Prostate gland (tissue), 2 donors: ENCODE results near the gene CD70. TPM values are rescaled to one million over a fixed set of nuclear protein-coding genes. Genes with fewer than 3 reads are reported as not detected.
"Not testable (repeated sequence)": the region's sequence is repeated elsewhere in the genome, so short reads cannot be mapped to it uniquely, and the experiment has no call there.

Experiments used
- DNase-seq: peaks from one replicate; pipeline ENCODE4 v3.0.0-alpha.2; 2019; ENCODE audit warnings: low spot score
- H3K27ac ChIP-seq, 2 donors: fragments of 200-600 bp; sonication (generic); 2 replicates each; pipeline ENCODE4 v1.5.1; 2017 to 2019
- H3K27me3 ChIP-seq: fragments of 200-600 bp; sonication (generic); replicated peaks from 2 replicates; pipeline ENCODE4 v1.5.1; 2019; ENCODE audit not compliant: insufficient read depth
- H3K36me3 ChIP-seq, 2 donors: fragments of 200-600 bp; sonication (generic); 1 replicate in 1 of 2; 2 replicates in 1 of 2; pipeline versions ENCODE4 v1.5.1 to v1.8.1; 2017 to 2019
- H3K4me1 ChIP-seq: fragments of 200-600 bp; sonication (generic); replicated peaks from 2 replicates; pipeline ENCODE4 v1.5.1; 2019
- H3K4me3 ChIP-seq, 2 donors: fragments of 200-600 bp; sonication (generic); 2 replicates each; pipeline ENCODE4 v1.5.1; 2017 to 2019
- H3K9me3 ChIP-seq: fragments of 200-600 bp; sonication (generic); 2 replicates; pipeline ENCODE4 v1.5.1; 2017
- POLR2A ChIP-seq: fragments of 450-650 bp; IDR thresholded peaks from one replicate; pipeline ENCODE4 v1.6.1; 2016; ENCODE audit warnings: antibody characterized with exemption, mild to moderate bottlenecking
- POLR2AphosphoS5 ChIP-seq: sonication (generic); formaldehyde crosslinking; IDR thresholded peaks from one replicate; pipeline ENCODE4 v1.6.1; 2017; ENCODE audit warnings: antibody characterized with exemption
- WGBS: methylation state at CpG from one replicate; pipeline ENCODE4 v1.1.5; 2018; 5-methylcytosine and 5-hydroxymethylcytosine counted together
- intact Hi-C: fragments of 100-400 bp; cut with DNase I; formaldehyde crosslinking; loops from one replicate; pipeline ENCODE4 v1.14.2; 2022
- total RNA-seq, 2 donors: library from RNA; depleted of rRNA; stranded (reverse); fragments of >200 nt; gene quantifications; one replicate each; pipeline ENCODE4 v1.1.0, GENCODE V29; 2016
- TF ChIP-seq, protein P1 (sequence below), 4 experiments: fragments of 200-600 bp in 2 of 4; fragments of 450-650 bp in 2 of 4; sonication (generic) in 2 of 4; IDR thresholded peaks; 1 replicate in 3 of 4; 2 replicates in 1 of 4; pipeline ENCODE4 v1.5.1; 2016 to 2019; ENCODE audit warnings: antibody characterized with exemption in 4 of 4, mild to moderate bottlenecking in 2 of 4, moderate library complexity in 2 of 4

CD70 gene
- total RNA-seq, 2 donors from 2014 or later: not detected

DNA sequence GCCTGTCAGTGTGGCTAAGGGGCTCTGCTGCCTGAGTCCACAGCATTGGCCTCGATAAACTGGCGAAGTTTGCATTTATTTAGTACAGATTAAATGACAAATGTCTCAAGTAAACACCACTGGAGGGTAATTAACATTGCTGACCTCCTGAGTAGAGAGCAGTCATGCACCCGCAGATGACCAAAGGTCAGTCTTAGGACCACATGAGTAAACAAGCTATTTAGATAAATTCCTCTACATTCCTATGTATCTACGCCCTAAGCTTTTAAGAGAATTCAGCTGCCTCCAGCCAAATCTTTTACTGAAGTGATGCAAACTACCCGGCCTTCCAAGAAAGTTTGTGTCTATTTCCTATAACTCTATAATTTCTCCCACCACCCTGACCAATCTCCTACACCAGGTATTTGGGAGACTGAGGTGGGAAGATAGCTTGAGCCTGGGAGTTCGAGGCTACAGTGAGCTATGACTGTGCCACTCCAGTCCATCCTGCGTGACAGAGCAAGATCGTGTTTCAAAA is 22.9 kb downstream of the CD70 start:
- Histone ChIP-seq H3K4me1 (no peaks in the 10 kb centered on the region), H3K4me3 (no peak overlapping the region), H3K27ac (no peak overlapping the region), H3K9me3 (no peaks in the 10 kb centered on the region), H3K36me3 (no peaks in the 10 kb centered on the region), H3K27me3 (no peaks in the 10 kb centered on the region)
- WGBS: 64% methylated on average over 8 of the region's 8 CpGs
- TF ChIP-seq POLR2AphosphoS5 (no peak), POLR2A (no peak)
- TF ChIP-seq, protein P1, sequence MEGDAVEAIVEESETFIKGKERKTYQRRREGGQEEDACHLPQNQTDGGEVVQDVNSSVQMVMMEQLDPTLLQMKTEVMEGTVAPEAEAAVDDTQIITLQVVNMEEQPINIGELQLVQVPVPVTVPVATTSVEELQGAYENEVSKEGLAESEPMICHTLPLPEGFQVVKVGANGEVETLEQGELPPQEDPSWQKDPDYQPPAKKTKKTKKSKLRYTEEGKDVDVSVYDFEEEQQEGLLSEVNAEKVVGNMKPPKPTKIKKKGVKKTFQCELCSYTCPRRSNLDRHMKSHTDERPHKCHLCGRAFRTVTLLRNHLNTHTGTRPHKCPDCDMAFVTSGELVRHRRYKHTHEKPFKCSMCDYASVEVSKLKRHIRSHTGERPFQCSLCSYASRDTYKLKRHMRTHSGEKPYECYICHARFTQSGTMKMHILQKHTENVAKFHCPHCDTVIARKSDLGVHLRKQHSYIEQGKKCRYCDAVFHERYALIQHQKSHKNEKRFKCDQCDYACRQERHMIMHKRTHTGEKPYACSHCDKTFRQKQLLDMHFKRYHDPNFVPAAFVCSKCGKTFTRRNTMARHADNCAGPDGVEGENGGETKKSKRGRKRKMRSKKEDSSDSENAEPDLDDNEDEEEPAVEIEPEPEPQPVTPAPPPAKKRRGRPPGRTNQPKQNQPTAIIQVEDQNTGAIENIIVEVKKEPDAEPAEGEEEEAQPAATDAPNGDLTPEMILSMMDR (IDR thresholded peaks at IDR 0.05): no peak
- intact Hi-C loops: no loop called here
- no peak for DNase-seq

DNA sequence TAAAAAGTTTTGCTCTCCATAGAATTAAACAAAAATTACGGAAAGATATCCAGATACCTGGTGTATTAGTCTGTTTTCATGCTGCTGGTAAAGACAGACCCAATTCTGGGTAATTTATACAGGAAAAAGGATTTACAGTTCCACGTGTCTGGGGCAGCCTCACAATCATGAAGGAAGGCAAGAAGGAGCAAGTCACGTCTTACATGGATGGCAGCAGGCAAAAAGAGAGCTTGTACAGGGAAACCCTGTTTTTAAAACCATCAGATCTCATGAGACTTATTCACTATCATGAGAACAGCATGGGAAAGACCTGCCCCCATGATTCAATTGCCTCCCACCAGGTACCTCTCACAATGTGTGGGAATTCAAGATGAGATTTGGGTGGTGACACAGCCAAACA is 24.2 kb downstream of the CD70 start:
- H3K27me3 ChIP-seq, intact Hi-C loops, DNase-seq, H3K4me3 ChIP-seq, H3K36me3 ChIP-seq, H3K9me3 ChIP-seq, H3K4me1 ChIP-seq, H3K27ac ChIP-seq: not testable (repeated sequence)
- 70% methylated on average over 3 of the region's 3 CpGs for WGBS

DNA sequence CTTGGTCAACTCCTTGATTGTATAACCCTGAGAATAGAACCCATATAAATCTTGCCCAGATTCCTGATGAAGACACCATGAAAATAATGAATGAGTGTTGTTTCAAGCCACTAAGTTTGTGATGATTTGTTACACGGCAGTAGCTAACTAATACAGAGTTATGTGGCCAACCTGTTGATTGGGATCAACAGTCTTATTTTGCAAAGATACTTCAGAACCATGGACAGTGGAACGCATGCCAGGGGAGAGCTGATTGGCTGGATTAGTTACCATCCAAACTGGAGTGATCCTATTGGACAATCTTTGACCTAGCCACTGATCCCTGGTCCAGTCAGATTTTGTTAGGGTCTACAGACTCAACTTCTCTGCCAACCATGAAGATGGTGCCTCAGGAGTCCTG is 26.6 kb downstream of the CD70 start:
- TF ChIP-seq, protein P1 (IDR thresholded peaks at IDR 0.05): no peak
- TF ChIP-seq POLR2A (no peak), POLR2AphosphoS5 (no peak)
- no peak overlapping the region for H3K4me3 ChIP-seq
- H3K4me1 ChIP-seq: no peaks in the 10 kb centered on the region
- H3K9me3 ChIP-seq: no peaks in the 10 kb centered on the region
- intact Hi-C loops: no loop called here
- H3K36me3 ChIP-seq: no peaks in the 10 kb centered on the region
- WGBS: 65% methylated on average over 2 of the region's 2 CpGs
- no peak for DNase-seq
- no peaks in the 10 kb centered on the region for H3K27me3 ChIP-seq
- no peak overlapping the region for H3K27ac ChIP-seq

DNA sequence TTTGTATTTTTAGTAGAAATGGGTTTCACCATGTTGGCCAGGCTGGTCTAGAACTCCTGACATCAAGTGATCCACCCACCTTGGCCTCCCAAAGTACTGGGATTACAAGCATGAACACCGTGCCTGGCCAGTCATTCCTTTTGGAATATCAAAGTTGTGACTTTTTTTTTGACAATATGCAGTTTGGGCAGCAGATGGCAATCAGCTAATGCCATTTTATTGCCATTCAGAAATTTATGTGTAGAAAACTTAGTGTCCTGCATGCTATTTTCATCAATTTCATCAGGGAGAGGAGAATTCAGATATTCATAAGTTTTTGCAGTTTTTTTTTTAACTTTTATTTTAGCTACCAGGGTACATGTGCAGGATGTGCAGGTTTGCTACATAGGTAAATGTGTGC is 28.5 kb downstream of the CD70 start:
- H3K4me1 ChIP-seq, H3K9me3 ChIP-seq, H3K36me3 ChIP-seq, H3K4me3 ChIP-seq, H3K27me3 ChIP-seq, intact Hi-C loops, DNase-seq, H3K27ac ChIP-seq: not testable (repeated sequence)
- 53% methylated on average over 1 of the region's 1 CpG for WGBS

DNA sequence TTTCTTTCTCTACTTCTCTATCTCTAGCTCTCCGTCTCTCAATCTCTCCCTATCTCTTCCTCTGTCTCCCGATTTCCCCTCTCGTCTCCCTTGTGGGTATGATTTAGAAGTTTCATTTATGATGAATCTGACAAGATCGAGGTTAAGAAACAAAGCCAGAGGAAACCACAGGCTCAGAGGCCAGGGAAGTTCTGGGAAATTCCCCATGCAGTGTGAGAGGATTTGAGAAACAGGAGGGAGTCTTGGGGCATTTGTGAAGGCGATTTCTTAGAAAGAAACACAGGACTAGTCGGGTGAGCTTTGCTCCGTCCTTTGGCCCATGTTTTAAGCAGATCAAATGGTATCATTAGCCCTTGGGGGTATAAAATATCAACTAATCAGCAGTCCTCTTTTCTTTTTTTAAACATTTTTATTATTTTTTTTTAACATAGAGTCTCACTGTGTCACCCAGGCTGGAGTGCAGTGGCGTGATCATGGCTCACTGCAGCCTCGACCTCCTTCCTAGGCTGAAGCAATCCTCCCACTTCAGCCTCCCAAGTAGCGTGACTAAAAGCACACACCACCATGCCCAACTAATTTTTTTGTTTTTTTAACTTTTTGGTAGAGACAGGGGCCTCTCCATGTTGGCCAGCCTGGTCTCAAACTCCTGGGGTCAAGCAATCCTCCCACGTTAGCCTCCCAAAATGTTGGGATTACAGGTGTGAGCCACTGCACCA is 34.3 kb downstream of the CD70 start:
- Histone ChIP-seq H3K36me3 (no peaks in the 10 kb centered on the region), H3K27ac (no peak overlapping the region), H3K4me3 (no peak overlapping the region), H3K27me3 (no peaks in the 10 kb centered on the region), H3K4me1 (no peaks in the 10 kb centered on the region), H3K9me3 (no peaks in the 10 kb centered on the region)
- TF ChIP-seq POLR2A (no peak), POLR2AphosphoS5 (no peak)
- TF ChIP-seq, protein P1 (IDR thresholded peaks at IDR 0.05): no peak
- no peak for DNase-seq
- 61% methylated on average over 11 of the region's 11 CpGs for WGBS
- intact Hi-C loops: no loop called here

DNA sequence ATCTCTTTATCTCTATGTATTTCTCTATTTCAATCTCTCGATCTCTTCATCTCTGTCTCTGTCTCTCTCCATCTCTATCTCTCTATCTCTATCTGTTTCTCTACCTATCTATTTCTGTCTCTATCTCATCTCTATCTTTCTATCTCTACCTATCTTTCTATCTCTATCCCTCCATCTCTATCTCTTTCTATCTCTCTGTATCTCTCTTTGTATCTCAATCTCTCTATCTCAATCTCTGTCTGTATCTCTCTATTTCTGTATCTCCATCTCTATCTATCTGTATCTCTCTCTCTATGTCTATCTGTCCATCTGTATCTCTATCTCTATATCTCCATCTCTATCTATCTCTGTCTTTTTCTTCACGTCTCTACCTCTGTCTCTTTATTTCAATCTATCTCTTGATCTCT is 34.9 kb downstream of the CD70 start:
- no peak for TF ChIP-seq POLR2A
- intact Hi-C loops: no loop called here
- no peak for DNase-seq
- Histone ChIP-seq H3K4me3 (no peak overlapping the region), H3K9me3 (no peaks in the 10 kb centered on the region), H3K36me3 (no peaks in the 10 kb centered on the region), H3K27me3 (no peaks in the 10 kb centered on the region), H3K27ac (no peak overlapping the region), H3K4me1 (no peaks in the 10 kb centered on the region)
- 85% methylated on average over 2 of the region's 2 CpGs for WGBS
